K562 (cell line): ENCODE data around the gene MIEF2. TPM values are rescaled to one million over a fixed set of nuclear protein-coding genes. Genes with fewer than 3 reads are reported as not detected.
A peak's percentile ranks its signal among the peaks of the same experiment; 100 is the strongest.

Source experiments
- CBX3 ChIP-seq, 2 experiments: IDR thresholded peaks; 1 replicate in 1 of 2; 2 replicates in 1 of 2; pipeline ENCODE4 v1.6.1; 2012; ENCODE audit warnings: inconsistent platforms in 2 of 2, low read length in 2 of 2, borderline replicate concordance in 1 of 2, control low read depth in 1 of 2
- CBX8 ChIP-seq: fragments of 200-600 bp; sonication (generic); IDR thresholded peaks from 2 replicates; pipeline ENCODE4 v1.6.1; 2012; ENCODE audit warnings: borderline replicate concordance, mixed run types, low read depth, mild to moderate bottlenecking, moderate library complexity, mixed read lengths, low read length, control low read depth, inconsistent platforms; ENCODE audit not compliant: poor library complexity, severe bottlenecking; ENCODE audit errors: extremely low read depth
- ESRRB ChIP-seq: fragments of 250-450 bp; sonication (Bioruptor Pico); IDR thresholded peaks from 2 replicates; pipeline ENCODE4 v1.5.0; 2020; ENCODE audit warnings: mild to moderate bottlenecking, moderate library complexity, borderline replicate concordance
- EWSR1 ChIP-seq: fragments of 450-650 bp; IDR thresholded peaks from 2 replicates; pipeline ENCODE4 v1.6.1; 2018; ENCODE audit warnings: borderline replicate concordance, mild to moderate bottlenecking, low read depth, moderate library complexity; ENCODE audit not compliant: partially characterized antibody
- FOS ChIP-seq: IDR thresholded peaks from 3 replicates; pipeline ENCODE4 v1.6.1; 2011; ENCODE audit not compliant: insufficient read length; ENCODE audit errors: extremely low read depth
- HDAC6 ChIP-seq: IDR thresholded peaks from 2 replicates; pipeline ENCODE4 v1.6.1; 2012; ENCODE audit warnings: low read depth, mild to moderate bottlenecking, control low read depth, inconsistent platforms, low read length, moderate library complexity
- ILF3 ChIP-seq: fragments of 450-650 bp; IDR thresholded peaks from 2 replicates; pipeline ENCODE4 v1.6.1; 2018; ENCODE audit warnings: antibody characterized with exemption, mild to moderate bottlenecking, moderate library complexity, borderline replicate concordance
- ILK ChIP-seq: fragments of 450-650 bp; IDR thresholded peaks from 2 replicates; pipeline ENCODE4 v1.6.1; 2016; ENCODE audit warnings: missing genetic modification characterization, low read depth, mild to moderate bottlenecking, missing compliant biosample characterization, moderate library complexity, borderline replicate concordance
- KAT2B ChIP-seq: IDR thresholded peaks from one replicate; pipeline ENCODE4 v1.6.1; 2012; ENCODE audit warnings: low read depth, mild to moderate bottlenecking, control low read depth, inconsistent platforms, low read length, moderate library complexity
- MEIS2 ChIP-seq: fragments of 450-650 bp; IDR thresholded peaks from 2 replicates; pipeline ENCODE4 v1.6.1; 2014; ENCODE audit warnings: mild to moderate bottlenecking; ENCODE audit not compliant: partially characterized antibody
- MTA2 ChIP-seq: fragments of 450-650 bp; IDR thresholded peaks from 2 replicates; pipeline ENCODE4 v1.6.1; 2016; ENCODE audit warnings: low read depth
- NR3C1 ChIP-seq: sonication (generic); formaldehyde crosslinking; IDR thresholded peaks from 2 replicates; pipeline ENCODE4 v1.8.1; 2022; ENCODE audit warnings: missing genetic modification reagents
- SMAD1 ChIP-seq: fragments of 150-350 bp; IDR thresholded peaks from 2 replicates; pipeline ENCODE4 v1.6.1; 2014; ENCODE audit warnings: low read length, low read depth; ENCODE audit not compliant: partially characterized antibody
- SMARCA5 ChIP-seq: fragments of 450-650 bp; IDR thresholded peaks from 2 replicates; pipeline ENCODE4 v1.6.1; 2016
- SP1 ChIP-seq: sonication (generic); formaldehyde crosslinking; IDR thresholded peaks from 2 replicates; pipeline ENCODE4 v1.8.1; 2022; ENCODE audit warnings: mild to moderate bottlenecking, missing genetic modification reagents
- TOE1 ChIP-seq, 2 experiments: fragments of 450-650 bp in 1 of 2; sonication (generic) in 1 of 2; formaldehyde crosslinking in 1 of 2; IDR thresholded peaks; 2 replicates each; pipeline versions ENCODE4 v1.7.1 to v1.8.0; 2016 to 2022; ENCODE audit warnings: borderline replicate concordance in 2 of 2, mild to moderate bottlenecking in 2 of 2, antibody characterized with exemption in 1 of 2, inconsistent platforms in 1 of 2, low read depth in 1 of 2, missing genetic modification reagents in 1 of 2, moderate library complexity in 1 of 2
- TRIM24 ChIP-seq, 2 experiments: fragments of 450-650 bp; IDR thresholded peaks; 2 replicates each; pipeline ENCODE4 v1.6.1; 2016
- ZNF165 ChIP-seq: fragments of 250-450 bp; sonication (Bioruptor Pico); IDR thresholded peaks from 2 replicates; pipeline ENCODE4 v1.4.0; 2020; ENCODE audit warnings: borderline replicate concordance
- ZNF174 ChIP-seq: fragments of 250-450 bp; sonication (Bioruptor Pico); IDR thresholded peaks from 2 replicates; pipeline ENCODE4 v1.4.0; 2020; ENCODE audit warnings: mild to moderate bottlenecking
- ZNF398 ChIP-seq: fragments of 250-450 bp; sonication (Bioruptor Pico); IDR thresholded peaks from 2 replicates; pipeline ENCODE4 v1.8.0; 2021; ENCODE audit warnings: moderate library complexity, mild to moderate bottlenecking, inconsistent platforms
- ZSCAN29 ChIP-seq: fragments of 450-650 bp; IDR thresholded peaks from 2 replicates; pipeline ENCODE4 v1.6.1; 2017
- polyA plus RNA-seq, 8 experiments: library from polyadenylated mRNA; depleted of rRNA in 4 of 8; stranded (reverse) in 5 of 8; unstranded in 3 of 8; fragments of >200 nt; fragmentation: Nextera tagmentation in 2 of 8; fragmentation: Illumina TruSeq in 1 of 8; extraction: Ambion mirVana in 2 of 8; extraction: Trizol in 1 of 8; gene quantifications; 2 replicates each; pipeline versions ENCODE4 v1.2.1 to v1.2.3, GENCODE V29; 2011 to 2014; ENCODE audit warnings: inconsistent platforms in 1 of 8, missing spikeins in 1 of 8
- total RNA-seq, 7 experiments: library from RNA; depleted of rRNA in 6 of 7; stranded (reverse); fragments of >200 nt in 6 of 7; fragmentation: Illumina TruSeq in 2 of 7; extraction: Trizol in 2 of 7; gene quantifications; 2 replicates each; pipeline versions ENCODE4 v1.2.1 to v1.2.3, GENCODE V29; 2011 to 2021; ENCODE audit warnings: low replicate concordance in 1 of 7

The MIEF2 gene
- total and polyA plus RNA-seq, 9 of the 15 experiments (the other 6 are each of a cell fraction or from before 2014, with no cell fraction given) = 0.10 to 8.2 (median 2.4) TPM

DNA sequence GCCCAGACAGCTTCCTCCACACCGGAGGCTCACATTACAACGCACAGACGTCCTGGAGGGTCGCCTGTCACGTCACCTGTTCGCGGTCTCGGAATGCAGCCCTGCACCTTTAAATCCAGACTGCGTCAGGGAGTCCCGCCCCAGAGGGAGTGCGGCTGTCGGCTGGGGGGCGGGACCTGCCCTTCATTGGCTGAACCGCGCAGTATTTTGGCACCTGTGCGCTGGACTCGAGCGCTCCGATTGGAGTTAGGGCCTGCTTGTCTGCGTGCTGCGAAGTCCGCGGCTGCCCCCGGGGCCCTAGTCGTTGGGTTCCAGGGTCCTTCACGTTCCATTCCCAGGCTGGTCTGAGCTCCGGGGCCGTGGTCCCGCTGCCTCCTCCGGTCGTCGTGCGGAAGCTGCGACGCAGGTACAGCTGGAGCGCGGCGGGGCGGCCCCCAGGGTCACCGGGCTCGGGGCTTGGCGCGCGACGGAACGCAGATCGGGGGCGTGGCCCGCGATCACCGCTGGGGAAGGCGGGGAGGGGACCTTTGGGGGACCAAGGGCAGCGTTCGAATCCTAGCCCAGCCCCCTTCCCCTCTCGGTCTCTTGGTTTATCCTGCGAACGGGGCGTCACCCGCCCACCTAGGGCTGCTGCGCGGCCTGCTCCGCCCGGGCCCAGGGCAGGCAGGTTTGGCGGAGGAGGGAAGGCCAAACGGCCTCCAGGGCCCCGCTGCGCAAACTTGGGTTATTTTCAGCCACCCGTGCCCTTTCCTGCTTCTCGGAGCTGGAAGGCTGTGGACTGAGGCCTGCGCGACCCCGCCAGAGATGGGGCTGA is at the start of gene MIEF2 (continued):
- TF ChIP-seq ZNF398 (CRISPR knock-in tag) (no peak), ZNF165 (CRISPR knock-in tag) (no peak), CBX3 (IDR thresholded peaks at IDR 0.05; ENCODE audit: borderline replicate concordance in 1 of 2, low read length in 2 of 2) (no peak), ZSCAN29 (no peak), EWSR1 (no peak), CBX8 (no peak), FOS (peak; percentile 81), ESRRB (CRISPR knock-in tag) (no peak), KAT2B (no peak), ZNF174 (CRISPR knock-in tag) (no peak), SMAD1 (no peak), ILF3 (no peak), MEIS2 (peak; percentile 5), TRIM24 (IDR thresholded peaks at IDR 0.05) (no peak), ILK (tag) (no peak), HDAC6 (no peak), TOE1 (IDR thresholded peaks at IDR 0.05; ENCODE audit: borderline replicate concordance) (peak; percentile 82; the same call in 1 of the 2 replicates), TOE1 (CRISPR knock-in tag; IDR thresholded peaks at IDR 0.05; ENCODE audit: borderline replicate concordance, low read depth) (no peak), NR3C1 (no peak), SMARCA5 (no peak), SP1 (CRISPR knock-in tag) (peak; percentile 82; the same call in 1 of the 2 replicates), MTA2 (no peak)
